PC-9 (cell line): Measurements from ENCODE around the gene S100A9. TPM values are rescaled to one million over a fixed set of nuclear protein-coding genes. Genes with fewer than 3 reads are reported as not detected.
"Not testable (repeated sequence)": the region's sequence is repeated elsewhere in the genome, so short reads cannot be mapped to it uniquely, and the experiment has no call there.

ENCODE experiments used
- BruUV-seq: library from RNA; stranded (reverse); fragments of 400-500 nt; replicated peaks from 2 replicates; lab custom pipeline; 2021; lab: Mats Ljungman, UMichigan
- CTCF ChIA-PET: fragments of 300-600 bp; sonication (Branson Sonifier 250); formaldehyde crosslinking; loops from one replicate; lab custom pipeline; 2022; ENCODE audit warnings: antibody characterized with exemption; lab: Charles Lee
- POLR2A ChIA-PET: fragments of 300-600 bp; sonication (Branson Sonifier 250); formaldehyde crosslinking; loops from one replicate; lab custom pipeline; 2022; ENCODE audit warnings: antibody characterized with exemption; ENCODE audit not compliant: unreplicated experiment; lab: Charles Lee
- DNase-seq, 2 experiments: peaks; one replicate each; pipeline versions ENCODE4 v3.0.0 to v3.0.0-alpha.2; 2015 to 2022; ENCODE audit warnings: mixed read lengths in 1 of 2
- H2AFZ ChIP-seq: fragments of 200-600 bp; sonication (generic); 2 replicates; pipeline ENCODE4 v1.8.1; 2017; ENCODE audit warnings: antibody characterized with exemption
- H3F3A ChIP-seq: fragments of 200-600 bp; sonication (generic); 2 replicates; pipeline ENCODE4 v1.8.1; 2017; ENCODE audit warnings: antibody characterized with exemption, mild to moderate bottlenecking, low read depth; ENCODE audit not compliant: insufficient read depth
- H3K27ac ChIP-seq: fragments of 200-600 bp; sonication (generic); 2 replicates; pipeline ENCODE4 v1.6.1; 2016; ENCODE audit warnings: mixed run types
- H3K27me3 ChIP-seq: fragments of 200-600 bp; sonication (generic); 2 replicates; pipeline ENCODE4 v1.6.1; 2016; ENCODE audit warnings: low read depth, mixed run types; ENCODE audit not compliant: insufficient read depth
- H3K36me3 ChIP-seq: fragments of 200-600 bp; sonication (generic); 2 replicates; pipeline ENCODE4 v1.6.1; 2016; ENCODE audit warnings: low read depth, mixed run types
- H3K4me1 ChIP-seq: fragments of 200-600 bp; sonication (generic); replicated peaks from 2 replicates; pipeline ENCODE4 v1.6.1; 2016; ENCODE audit warnings: mixed run types; ENCODE audit not compliant: insufficient read depth
- H3K4me2 ChIP-seq: fragments of 200-600 bp; sonication (generic); 2 replicates; pipeline ENCODE4 v1.6.1; 2017; ENCODE audit warnings: mixed run types
- H3K4me3 ChIP-seq: fragments of 200-600 bp; sonication (generic); 2 replicates; pipeline ENCODE4 v1.6.1; 2016; ENCODE audit warnings: mixed run types
- H3K79me2 ChIP-seq: fragments of 200-600 bp; sonication (generic); 2 replicates; pipeline ENCODE4 v1.6.1; 2017; ENCODE audit warnings: low read depth, mixed run types
- H3K9me2 ChIP-seq: fragments of 200-600 bp; sonication (generic); 2 replicates; pipeline ENCODE4 v1.8.1; 2017; ENCODE audit warnings: mild to moderate bottlenecking; ENCODE audit not compliant: insufficient read depth
- H3K9me3 ChIP-seq: fragments of 200-600 bp; sonication (generic); 2 replicates; pipeline ENCODE4 v1.8.1; 2016; ENCODE audit warnings: low read depth; ENCODE audit not compliant: insufficient read depth
- H4K20me1 ChIP-seq: fragments of 200-600 bp; sonication (generic); 2 replicates; pipeline ENCODE4 v1.8.1; 2017; ENCODE audit not compliant: insufficient read depth
- EZH2 ChIP-seq: fragments of 200-600 bp; sonication (generic); IDR thresholded peaks from 2 replicates; pipeline ENCODE4 v1.8.0; 2017; ENCODE audit warnings: antibody characterized with exemption, low read depth
- intact Hi-C: fragments of 100-400 bp; cut with micrococcal nuclease; formaldehyde crosslinking; loops from one replicate; pipeline ENCODE4 v1.10.0; 2022; ENCODE audit not compliant: unreplicated experiment
- total RNA-seq: library from RNA; stranded (reverse); gene quantifications from 2 replicates; pipeline ENCODE4 v1.2.3, GENCODE V29; 2021
- TF ChIP-seq, protein P1 (sequence below): fragments of 200-600 bp; sonication (generic); conservative IDR thresholded peaks from 2 replicates; pipeline ENCODE4 v1.6.1; 2017; ENCODE audit warnings: mixed run types, antibody characterized with exemption, mild to moderate bottlenecking, moderate library complexity

S100A9 gene
- total RNA-seq, 1 experiment from 2014 or later = 4.3 TPM

GRCh38 chr1:153404086-153404635 lies 46.5 kb downstream of the S100A9 start:
- no peaks in the 10 kb centered on the region for H3K9me2 ChIP-seq
- no peak for DNase-seq
- peaks cover 8% of the 10 kb centered on the region; the same call in 1 of the 2 replicates for H3K27me3 ChIP-seq
- no peaks in the 10 kb centered on the region for H3K36me3 ChIP-seq
- ChIA-PET POLR2A (no interaction called here), CTCF (interaction anchor here (0.7 to 1.2 kb wide), 2 partner anchors 48 to 101 kb away, joined by 3 read pairs; no protein-coding TSS in a partner anchor)
- no peak for TF ChIP-seq EZH2
- TF ChIP-seq, protein P1, sequence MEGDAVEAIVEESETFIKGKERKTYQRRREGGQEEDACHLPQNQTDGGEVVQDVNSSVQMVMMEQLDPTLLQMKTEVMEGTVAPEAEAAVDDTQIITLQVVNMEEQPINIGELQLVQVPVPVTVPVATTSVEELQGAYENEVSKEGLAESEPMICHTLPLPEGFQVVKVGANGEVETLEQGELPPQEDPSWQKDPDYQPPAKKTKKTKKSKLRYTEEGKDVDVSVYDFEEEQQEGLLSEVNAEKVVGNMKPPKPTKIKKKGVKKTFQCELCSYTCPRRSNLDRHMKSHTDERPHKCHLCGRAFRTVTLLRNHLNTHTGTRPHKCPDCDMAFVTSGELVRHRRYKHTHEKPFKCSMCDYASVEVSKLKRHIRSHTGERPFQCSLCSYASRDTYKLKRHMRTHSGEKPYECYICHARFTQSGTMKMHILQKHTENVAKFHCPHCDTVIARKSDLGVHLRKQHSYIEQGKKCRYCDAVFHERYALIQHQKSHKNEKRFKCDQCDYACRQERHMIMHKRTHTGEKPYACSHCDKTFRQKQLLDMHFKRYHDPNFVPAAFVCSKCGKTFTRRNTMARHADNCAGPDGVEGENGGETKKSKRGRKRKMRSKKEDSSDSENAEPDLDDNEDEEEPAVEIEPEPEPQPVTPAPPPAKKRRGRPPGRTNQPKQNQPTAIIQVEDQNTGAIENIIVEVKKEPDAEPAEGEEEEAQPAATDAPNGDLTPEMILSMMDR = no peak
- intact Hi-C loops = loop anchor here (2.0 kb wide), 1 partner anchor 51 kb away; no protein-coding TSS in a partner anchor
- no peaks in the 10 kb centered on the region for H3K9me3 ChIP-seq
- BruUV-seq = no TSS peak
- no peaks in the 10 kb centered on the region for H3K4me1 ChIP-seq
- H3K4me3 ChIP-seq = no peak overlapping the region
- no peak overlapping the region for H3K4me2 ChIP-seq
- no peak overlapping the region for H3K27ac ChIP-seq
- no peaks in the 10 kb centered on the region for H3F3A ChIP-seq
- H4K20me1 ChIP-seq = no peaks in the 10 kb centered on the region
- no peaks in the 10 kb centered on the region for H3K79me2 ChIP-seq
- no peak overlapping the region for H2AFZ ChIP-seq

- intact Hi-C loops = loop anchor here (2.0 kb wide), 1 partner anchor 52 kb away; no protein-coding TSS in a partner anchor
- Histone ChIP-seq H3F3A (no peaks in the 10 kb centered on the region), H3K4me2 (no peak overlapping the region), H3K27me3 (peaks cover 14% of the 10 kb centered on the region; the same call in 1 of the 2 replicates), H3K4me3 (no peak overlapping the region), H3K9me3 (no peaks in the 10 kb centered on the region), H3K9me2 (no peaks in the 10 kb centered on the region), H3K4me1 (no peaks in the 10 kb centered on the region), H4K20me1 (no peaks in the 10 kb centered on the region), H2AFZ (no peak overlapping the region), H3K36me3 (no peaks in the 10 kb centered on the region), H3K79me2 (no peaks in the 10 kb centered on the region), H3K27ac (no peak overlapping the region)
- POLR2A ChIA-PET = no interaction called here
- DNase-seq = peak in 1 of 2 experiments; percentile 24
- no TSS peak for BruUV-seq
- CTCF ChIA-PET = interaction anchor here (0.7 to 1.2 kb wide), 2 partner anchors 48 to 100 kb away, joined by 3 read pairs; no protein-coding TSS in a partner anchor
- TF ChIP-seq, protein P1 = peak; percentile 78
- TF ChIP-seq EZH2 = no peak
These were observed 47.1 kb downstream of the S100A9 start for GRCh38 chr1:153404768-153405167.

GRCh38 chr1:153405825-153406599 lies 48.4 kb downstream of the S100A9 start:
- BruUV-seq, POLR2A ChIA-PET: not testable (repeated sequence)

DNA sequence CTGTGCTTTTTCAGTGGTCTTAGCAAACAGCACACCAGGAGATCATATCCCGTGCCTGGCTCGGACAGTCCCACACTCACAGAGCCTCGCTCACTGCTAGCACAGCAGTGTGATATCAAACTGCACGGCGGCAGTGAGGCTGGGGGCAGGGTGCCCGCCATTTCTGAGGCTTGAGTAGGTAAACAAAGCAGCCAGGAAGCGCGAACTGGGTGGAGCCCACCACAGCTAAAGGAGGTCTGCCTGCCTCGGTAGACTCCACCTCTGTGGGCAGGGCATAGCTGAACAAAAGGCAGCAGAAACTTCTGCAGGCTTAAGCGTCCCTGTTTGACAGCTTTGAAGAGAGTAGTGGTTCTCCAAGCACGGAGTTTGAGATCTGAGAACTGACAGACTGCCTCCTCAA lies 49.6 kb downstream of the S100A9 start:
- H3K4me2 ChIP-seq, H3K9me2 ChIP-seq, H3K9me3 ChIP-seq, DNase-seq, BruUV-seq, H4K20me1 ChIP-seq, H3F3A ChIP-seq, POLR2A ChIA-PET, H3K4me1 ChIP-seq, intact Hi-C loops, H3K27ac ChIP-seq, H3K4me3 ChIP-seq, H3K79me2 ChIP-seq, H3K36me3 ChIP-seq, H2AFZ ChIP-seq, CTCF ChIA-PET: not testable (repeated sequence)
- peaks cover 19% of the 10 kb centered on the region for H3K27me3 ChIP-seq

More at GRCh38 chr1:153405825-153406599, 48.4 kb downstream of the S100A9 start:
- H4K20me1 ChIP-seq, H3K9me3 ChIP-seq, H3K4me1 ChIP-seq, H3K9me2 ChIP-seq, H3K79me2 ChIP-seq, H3K4me3 ChIP-seq, CTCF ChIA-PET, H2AFZ ChIP-seq, H3K36me3 ChIP-seq, H3K27ac ChIP-seq, H3F3A ChIP-seq, DNase-seq, H3K4me2 ChIP-seq: not testable (repeated sequence)
- intact Hi-C loops = loop anchor here (2.0 kb wide), 1 partner anchor 53 kb away; no protein-coding TSS in a partner anchor
- peaks cover 19% of the 10 kb centered on the region for H3K27me3 ChIP-seq
